ENCODE data around the gene ITGAL.

The ITGAL gene

DNA sequence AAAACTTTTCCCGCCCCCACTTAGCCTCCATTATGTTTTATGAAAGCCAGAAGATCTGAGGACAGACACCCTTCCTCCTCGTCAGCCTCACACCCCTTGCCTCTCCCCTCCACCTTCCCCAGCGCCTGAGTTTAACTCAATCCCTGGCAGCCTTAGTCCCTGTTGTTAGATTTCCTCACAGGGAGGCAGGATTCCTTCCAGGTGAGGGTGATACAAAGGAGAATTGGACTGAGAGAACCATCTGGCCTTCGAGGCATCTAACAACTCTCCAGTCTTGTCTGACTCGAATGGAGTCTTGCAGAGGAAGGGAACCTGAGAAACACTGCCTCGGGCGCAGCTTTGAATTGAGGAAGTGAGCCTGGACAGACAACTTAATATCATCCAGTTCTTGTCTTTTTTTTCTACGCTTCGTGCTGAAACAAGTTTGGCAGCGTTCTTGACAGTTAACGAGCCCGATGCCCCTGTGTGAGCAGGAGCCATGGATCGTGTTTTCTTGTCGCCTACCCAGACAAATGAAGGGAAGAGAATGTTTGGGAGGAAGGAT lies 55.2 kb downstream of the ITGAL start:
- in situ Hi-C loops (cut with HindIII; ENCODE audit: low pct_ligation_motif_present, low sequenced_read_pairs) = no loop called here
- peaks cover 4% of the 10 kb centered on the region for H3K36me3 ChIP-seq (replicated peaks)

DNA sequence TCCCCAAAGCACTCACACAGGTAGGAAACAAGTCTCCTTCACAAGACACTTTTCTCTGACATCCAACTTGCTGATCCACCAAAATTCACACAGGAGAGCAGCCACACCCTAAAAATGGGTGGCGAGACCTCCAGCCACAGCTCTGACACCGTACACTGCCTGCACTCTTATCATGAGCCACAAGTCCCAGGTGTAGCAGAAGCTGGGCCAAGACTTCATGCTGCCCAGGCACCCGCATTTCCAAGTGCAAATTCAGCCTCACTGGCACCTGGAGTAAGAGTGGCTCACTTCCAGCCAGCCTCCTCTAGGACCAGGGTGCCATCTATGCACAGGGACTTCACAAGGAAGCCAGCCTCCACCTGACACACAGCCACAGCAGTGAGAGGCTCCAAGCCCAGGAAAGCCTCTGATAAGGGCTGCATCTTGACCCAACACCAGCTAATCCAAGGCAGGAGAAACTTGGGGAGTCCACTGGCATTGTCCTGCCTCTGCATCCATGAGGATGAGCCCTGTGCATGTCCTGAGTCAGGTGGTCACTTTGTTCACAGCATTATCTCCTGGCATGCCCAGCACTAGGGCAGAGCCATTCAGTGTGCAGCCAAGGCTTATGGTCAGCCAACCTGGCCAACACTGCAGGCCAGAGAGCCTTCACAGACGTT lies 56.4 kb downstream of the ITGAL start:
- no peak overlapping the region for H3K4me3 ChIP-seq (ENCODE audit: low read depth, low read length)
- TF ChIP-seq, protein P1, sequence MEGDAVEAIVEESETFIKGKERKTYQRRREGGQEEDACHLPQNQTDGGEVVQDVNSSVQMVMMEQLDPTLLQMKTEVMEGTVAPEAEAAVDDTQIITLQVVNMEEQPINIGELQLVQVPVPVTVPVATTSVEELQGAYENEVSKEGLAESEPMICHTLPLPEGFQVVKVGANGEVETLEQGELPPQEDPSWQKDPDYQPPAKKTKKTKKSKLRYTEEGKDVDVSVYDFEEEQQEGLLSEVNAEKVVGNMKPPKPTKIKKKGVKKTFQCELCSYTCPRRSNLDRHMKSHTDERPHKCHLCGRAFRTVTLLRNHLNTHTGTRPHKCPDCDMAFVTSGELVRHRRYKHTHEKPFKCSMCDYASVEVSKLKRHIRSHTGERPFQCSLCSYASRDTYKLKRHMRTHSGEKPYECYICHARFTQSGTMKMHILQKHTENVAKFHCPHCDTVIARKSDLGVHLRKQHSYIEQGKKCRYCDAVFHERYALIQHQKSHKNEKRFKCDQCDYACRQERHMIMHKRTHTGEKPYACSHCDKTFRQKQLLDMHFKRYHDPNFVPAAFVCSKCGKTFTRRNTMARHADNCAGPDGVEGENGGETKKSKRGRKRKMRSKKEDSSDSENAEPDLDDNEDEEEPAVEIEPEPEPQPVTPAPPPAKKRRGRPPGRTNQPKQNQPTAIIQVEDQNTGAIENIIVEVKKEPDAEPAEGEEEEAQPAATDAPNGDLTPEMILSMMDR (IDR thresholded peaks at IDR 0.05; ENCODE audit: low read depth, low read length, missing control alignments) = no peak
- H3K27me3 ChIP-seq (replicated peaks) = no peaks in the 10 kb centered on the region
- H3K27ac ChIP-seq = no peak overlapping the region
- H3K36me3 ChIP-seq (replicated peaks) = peaks cover 4% of the 10 kb centered on the region
- DNase-seq = no peak
- in situ Hi-C loops (cut with HindIII; ENCODE audit: low pct_ligation_motif_present, low sequenced_read_pairs) = no loop called here

More for the DNA sequence above, 55.2 kb downstream of the ITGAL start:
- DNase-seq = no peak
- Histone ChIP-seq H3K4me3 (ENCODE audit: low read depth, low read length) (peak overlapping the region; percentile 29), H3K27me3 (replicated peaks) (no peaks in the 10 kb centered on the region), H3K27ac (no peak overlapping the region)
- TF ChIP-seq, protein P1 (IDR thresholded peaks at IDR 0.05; ENCODE audit: low read depth, low read length, missing control alignments) = no peak

- no peak for DNase-seq
- H3K27ac ChIP-seq = no peak overlapping the region
- H3K36me3 ChIP-seq (replicated peaks) = no peaks in the 10 kb centered on the region
- in situ Hi-C loops (cut with HindIII; ENCODE audit: low pct_ligation_motif_present, low sequenced_read_pairs) = no loop called here
- no peak overlapping the region for H3K4me3 ChIP-seq (ENCODE audit: low read depth, low read length)
- TF ChIP-seq, protein P1 (IDR thresholded peaks at IDR 0.05; ENCODE audit: low read depth, low read length, missing control alignments) = no peak
- H3K27me3 ChIP-seq (replicated peaks) = no peaks in the 10 kb centered on the region
Observed at GRCh38 chr16:30530163-30531037, 57.9 kb downstream of the ITGAL start.

DNA sequence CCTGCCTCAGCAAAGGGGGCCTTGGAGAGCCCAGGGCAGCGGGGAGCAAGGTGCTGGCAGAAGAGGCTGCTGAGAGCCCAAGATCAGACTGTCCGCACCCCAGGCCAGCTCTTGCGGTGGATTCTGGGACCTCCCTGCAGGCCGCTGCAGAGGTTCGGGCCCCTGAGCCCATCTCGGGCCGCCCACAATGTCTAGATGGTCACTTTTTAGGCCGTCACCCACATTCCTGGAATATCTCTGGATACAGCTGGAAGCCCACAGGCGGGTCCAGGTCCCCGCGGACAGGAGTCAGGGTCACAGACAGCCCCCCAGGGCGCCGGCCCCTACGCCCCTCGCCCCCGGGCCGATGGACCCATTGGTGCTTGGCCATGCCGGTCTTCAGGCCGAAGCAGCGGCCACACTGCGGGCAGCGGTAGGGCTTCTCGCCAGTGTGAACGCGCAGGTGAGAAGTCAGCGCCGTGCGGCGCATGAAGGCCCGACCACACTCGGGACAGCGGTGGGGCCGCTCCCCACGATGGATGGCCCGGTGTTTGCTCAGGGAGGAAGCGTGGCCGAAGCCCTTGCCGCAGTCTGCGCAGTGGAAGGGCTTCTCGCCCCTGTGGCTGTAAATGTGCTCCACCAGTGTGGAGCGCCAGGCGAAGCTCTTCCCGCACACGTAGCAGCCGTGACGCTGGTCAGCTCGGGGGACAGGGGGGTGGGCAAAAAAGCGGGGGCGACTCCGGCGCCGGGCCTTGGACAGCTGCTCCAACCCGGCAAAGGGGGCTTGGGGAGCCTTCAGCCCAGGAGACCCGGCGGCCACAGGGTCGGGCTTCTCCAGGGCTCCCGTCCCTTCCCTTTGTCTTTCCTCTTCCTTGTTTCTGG lies 60.0 kb downstream of the ITGAL start:
- no peak overlapping the region for H3K4me3 ChIP-seq (ENCODE audit: low read depth, low read length)
- H3K27ac ChIP-seq = no peak overlapping the region
- no peaks in the 10 kb centered on the region for H3K27me3 ChIP-seq (replicated peaks)
- in situ Hi-C loops (cut with HindIII; ENCODE audit: low pct_ligation_motif_present, low sequenced_read_pairs) = no loop called here
- H3K36me3 ChIP-seq (replicated peaks) = no peaks in the 10 kb centered on the region
- TF ChIP-seq, protein P1 (IDR thresholded peaks at IDR 0.05; ENCODE audit: low read depth, low read length, missing control alignments) = no peak
- no peak for DNase-seq

DNA sequence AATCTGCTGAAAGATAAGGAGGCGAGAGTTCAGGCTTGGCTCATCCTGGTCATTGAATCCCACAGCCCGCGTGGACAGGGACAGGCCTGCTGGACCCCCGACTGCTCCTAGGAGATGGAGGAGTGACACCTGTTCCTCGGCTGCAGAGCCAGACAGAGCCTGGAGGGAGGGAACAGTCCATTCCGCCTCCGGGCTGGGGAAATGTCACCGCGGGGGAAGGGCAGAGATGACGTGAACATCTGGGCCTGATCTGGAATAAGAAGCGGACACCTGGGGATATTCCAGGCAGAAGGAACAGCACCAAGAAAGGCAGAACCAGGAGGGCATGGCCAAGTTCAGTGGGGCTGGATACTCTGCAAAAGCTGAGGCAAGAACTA lies 60.6 kb downstream of the ITGAL start:
- H3K27me3 ChIP-seq (replicated peaks) = no peaks in the 10 kb centered on the region
- no peak overlapping the region for H3K4me3 ChIP-seq (ENCODE audit: low read depth, low read length)
- no peaks in the 10 kb centered on the region for H3K36me3 ChIP-seq (replicated peaks)
- TF ChIP-seq, protein P1 (IDR thresholded peaks at IDR 0.05; ENCODE audit: low read depth, low read length, missing control alignments) = no peak
- in situ Hi-C loops (cut with HindIII; ENCODE audit: low pct_ligation_motif_present, low sequenced_read_pairs) = no loop called here
- DNase-seq = no peak
- no peak overlapping the region for H3K27ac ChIP-seq

Data from brain microvascular endothelial cell (primary cell).